OCI-LY7 (cell line): ENCODE data around the gene TMEM140. TPM values are rescaled to one million over a fixed set of nuclear protein-coding genes. Genes with fewer than 3 reads are reported as not detected.
"Not testable (repeated sequence)": the region's sequence is repeated elsewhere in the genome, so short reads cannot be mapped to it uniquely, and the experiment has no call there.

Experiments
- BruUV-seq: library from RNA; stranded (reverse); fragments of 400-500 nt; replicated peaks from 2 replicates; lab custom pipeline; 2021; lab: Mats Ljungman, UMichigan
- CTCF ChIA-PET: fragments of 300-600 bp; sonication (Branson Sonifier 250); formaldehyde crosslinking; loops from one replicate; lab custom pipeline; 2022; ENCODE audit warnings: antibody characterized with exemption; ENCODE audit not compliant: unreplicated experiment; lab: Charles Lee
- POLR2A ChIA-PET: fragments of 300-600 bp; sonication (Branson Sonifier 250); formaldehyde crosslinking; loops from one replicate; lab custom pipeline; 2022; ENCODE audit warnings: antibody characterized with exemption; lab: Charles Lee
- DNase-seq: peaks from one replicate; pipeline ENCODE4 v3.0.0-alpha.2; 2015; ENCODE audit warnings: low spot score
- H2AFZ ChIP-seq: fragments of 200-600 bp; sonication (generic), shearing (Covaris generic); 2 replicates; pipeline ENCODE4 v1.6.1; 2014; ENCODE audit warnings: mild to moderate bottlenecking, antibody characterized with exemption, low read length, moderate library complexity
- H3K27ac ChIP-seq: fragments of 200-600 bp; sonication (generic); 2 replicates; pipeline ENCODE4 v1.5.1; 2014; ENCODE audit warnings: mixed run types, low read depth, mild to moderate bottlenecking, moderate library complexity, low read length, inconsistent platforms; ENCODE audit not compliant: poor library complexity, severe bottlenecking
- H3K36me3 ChIP-seq: fragments of 200-600 bp; sonication (generic); 2 replicates; pipeline ENCODE4 v1.6.1; 2014; ENCODE audit warnings: mild to moderate bottlenecking, antibody characterized with exemption, low read length, moderate library complexity, mixed read lengths; ENCODE audit not compliant: insufficient read depth
- H3K4me1 ChIP-seq: fragments of 200-600 bp; sonication (generic); 2 replicates; pipeline ENCODE4 v1.5.1; 2014; ENCODE audit warnings: mild to moderate bottlenecking, low read length; ENCODE audit not compliant: insufficient read depth, poor library complexity, severe bottlenecking
- H3K4me2 ChIP-seq: fragments of 200-600 bp; sonication (generic); 2 replicates; pipeline ENCODE4 v1.6.1; 2014; ENCODE audit warnings: mild to moderate bottlenecking, low read length
- H3K4me3 ChIP-seq: fragments of 200-600 bp; sonication (generic); 2 replicates; pipeline ENCODE4 v1.5.1; 2014; ENCODE audit warnings: mild to moderate bottlenecking, low read depth, low read length; ENCODE audit not compliant: poor library complexity, severe bottlenecking
- H3K79me2 ChIP-seq: fragments of 200-600 bp; sonication (generic); 2 replicates; pipeline ENCODE4 v1.6.1; 2016; ENCODE audit warnings: low read depth, mild to moderate bottlenecking, low read length, moderate library complexity, mixed read lengths; ENCODE audit not compliant: insufficient read depth
- H3K9me2 ChIP-seq: fragments of 200-600 bp; sonication (generic); 2 replicates; pipeline ENCODE4 v1.6.1; 2016; ENCODE audit warnings: mild to moderate bottlenecking, low read length, mixed read lengths; ENCODE audit not compliant: insufficient read depth
- H3K9me3 ChIP-seq: fragments of 200-600 bp; sonication (generic); 2 replicates; pipeline ENCODE4 v1.6.1; 2014; ENCODE audit warnings: mild to moderate bottlenecking, mixed run types, low read length, mixed read lengths
- H4K20me1 ChIP-seq: fragments of 200-600 bp; sonication (generic); 2 replicates; pipeline ENCODE4 v1.6.1; 2014; ENCODE audit warnings: mild to moderate bottlenecking, antibody characterized with exemption, low read length, moderate library complexity, mixed read lengths; ENCODE audit not compliant: insufficient read depth
- EZH2phosphoT487 ChIP-seq: fragments of 200-600 bp; sonication (generic); IDR thresholded peaks from 2 replicates; pipeline ENCODE4 v1.6.1; 2018; ENCODE audit warnings: low read depth, borderline replicate concordance, mild to moderate bottlenecking, mixed run types, antibody characterized with exemption, low read length, moderate library complexity, mixed read lengths
- intact Hi-C: fragments of 100-400 bp; cut with micrococcal nuclease; formaldehyde crosslinking; loops from one replicate; pipeline ENCODE4 v1.10.0; 2022; ENCODE audit not compliant: unreplicated experiment
- total RNA-seq, 2 experiments: library from RNA; depleted of rRNA in 1 of 2; stranded (reverse); fragments of >200 nt in 1 of 2; shearing (Covaris generic) in 1 of 2; gene quantifications; 2 replicates each; pipeline ENCODE4 v1.2.3, GENCODE V29; 2014 to 2022
- TF ChIP-seq, protein P1 (sequence below): fragments of 200-600 bp; sonication (generic); conservative IDR thresholded peaks from 2 replicates; pipeline ENCODE4 v1.5.1; 2014; ENCODE audit warnings: mild to moderate bottlenecking, antibody characterized with exemption, low read length, moderate library complexity, mixed read lengths

The TMEM140 gene
- total RNA-seq, 2 experiments from 2014 or later, result 0.41 to 1.6 TPM

DNA sequence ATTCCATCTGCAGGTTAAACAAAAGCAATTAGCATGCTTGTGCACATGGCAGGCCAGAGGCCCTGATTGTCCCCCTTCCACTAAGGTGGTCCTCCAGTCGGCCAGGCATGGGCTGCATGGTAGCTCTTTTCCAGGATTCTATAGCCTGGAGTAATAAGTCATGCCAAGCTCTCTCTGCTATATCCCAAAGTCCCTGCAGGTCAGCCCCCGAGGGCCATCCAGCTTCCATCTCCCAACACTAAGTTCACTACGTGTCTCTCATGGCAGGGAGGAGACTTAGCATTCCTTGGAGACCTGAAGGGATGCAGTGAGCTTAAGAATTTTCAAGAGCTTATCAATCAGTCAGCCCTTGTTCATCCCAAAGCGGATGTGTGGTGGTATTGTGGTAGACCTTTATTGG lies 26.0 kb downstream of the TMEM140 start:
- CTCF ChIA-PET, H3K9me2 ChIP-seq, H3K9me3 ChIP-seq, H3K79me2 ChIP-seq, H3K4me2 ChIP-seq, H2AFZ ChIP-seq, H3K4me3 ChIP-seq, H3K27ac ChIP-seq, H3K36me3 ChIP-seq, H4K20me1 ChIP-seq, BruUV-seq, DNase-seq: not testable (repeated sequence)
- POLR2A ChIA-PET, result interaction anchor here (1.1 to 1.6 kb wide), 4 partner anchors 10 to 528 kb away, joined by 3 to 5 read pairs (median 4); no protein-coding TSS in a partner anchor
- intact Hi-C loops, result loop anchor here (5.0 to 10.0 kb wide), 2 partner anchors 409 to 808 kb away; no protein-coding TSS in a partner anchor
- peaks cover 25% of the 10 kb centered on the region for H3K4me1 ChIP-seq

DNA sequence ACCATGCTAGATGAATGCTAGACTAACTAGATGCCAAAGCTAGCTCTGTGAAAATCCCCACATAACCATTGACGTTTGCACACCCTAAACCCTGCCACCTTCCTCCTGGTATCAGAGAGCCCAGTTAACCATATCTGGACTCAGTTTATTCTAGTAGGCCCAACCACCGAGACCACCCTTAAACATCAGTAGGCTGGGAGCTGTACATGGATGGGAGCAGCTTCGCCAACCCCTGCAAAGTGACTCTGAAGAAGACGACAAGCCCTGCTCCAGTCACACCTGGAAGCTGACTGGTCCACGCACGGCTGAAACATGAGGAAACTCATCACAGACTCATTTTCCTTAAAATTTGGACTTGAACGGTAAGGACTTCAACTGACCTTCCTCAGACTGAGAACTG lies 27.1 kb downstream of the TMEM140 start:
- ChIA-PET CTCF (no interaction called here), POLR2A (interaction anchor here (0.6 kb wide), 1 partner anchor 238 kb away, joined by 4 read pairs; no protein-coding TSS in a partner anchor)
- H3K4me3 ChIP-seq, result no peak overlapping the region
- TF ChIP-seq, protein P1, sequence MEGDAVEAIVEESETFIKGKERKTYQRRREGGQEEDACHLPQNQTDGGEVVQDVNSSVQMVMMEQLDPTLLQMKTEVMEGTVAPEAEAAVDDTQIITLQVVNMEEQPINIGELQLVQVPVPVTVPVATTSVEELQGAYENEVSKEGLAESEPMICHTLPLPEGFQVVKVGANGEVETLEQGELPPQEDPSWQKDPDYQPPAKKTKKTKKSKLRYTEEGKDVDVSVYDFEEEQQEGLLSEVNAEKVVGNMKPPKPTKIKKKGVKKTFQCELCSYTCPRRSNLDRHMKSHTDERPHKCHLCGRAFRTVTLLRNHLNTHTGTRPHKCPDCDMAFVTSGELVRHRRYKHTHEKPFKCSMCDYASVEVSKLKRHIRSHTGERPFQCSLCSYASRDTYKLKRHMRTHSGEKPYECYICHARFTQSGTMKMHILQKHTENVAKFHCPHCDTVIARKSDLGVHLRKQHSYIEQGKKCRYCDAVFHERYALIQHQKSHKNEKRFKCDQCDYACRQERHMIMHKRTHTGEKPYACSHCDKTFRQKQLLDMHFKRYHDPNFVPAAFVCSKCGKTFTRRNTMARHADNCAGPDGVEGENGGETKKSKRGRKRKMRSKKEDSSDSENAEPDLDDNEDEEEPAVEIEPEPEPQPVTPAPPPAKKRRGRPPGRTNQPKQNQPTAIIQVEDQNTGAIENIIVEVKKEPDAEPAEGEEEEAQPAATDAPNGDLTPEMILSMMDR, result no peak
- TF ChIP-seq EZH2phosphoT487, result no peak
- 0 out of 2 replicates have a peak, but pooled peaks cover 2% of the 10 kb centered on the region for H3K9me3 ChIP-seq
- no peak for DNase-seq
- no peaks in the 10 kb centered on the region for H3K36me3 ChIP-seq
- peaks cover 19% of the 10 kb centered on the region for H3K4me1 ChIP-seq
- H2AFZ ChIP-seq, result no peak overlapping the region
- intact Hi-C loops, result loop anchor here (5.0 to 10.0 kb wide), 2 partner anchors 410 to 807 kb away; no protein-coding TSS in a partner anchor
- no peak overlapping the region for H3K27ac ChIP-seq
- H3K79me2 ChIP-seq, result no peaks in the 10 kb centered on the region
- no peaks in the 10 kb centered on the region for H3K9me2 ChIP-seq
- H3K4me2 ChIP-seq, result no peak overlapping the region
- no TSS peak for BruUV-seq
- H4K20me1 ChIP-seq, result no peaks in the 10 kb centered on the region

DNA sequence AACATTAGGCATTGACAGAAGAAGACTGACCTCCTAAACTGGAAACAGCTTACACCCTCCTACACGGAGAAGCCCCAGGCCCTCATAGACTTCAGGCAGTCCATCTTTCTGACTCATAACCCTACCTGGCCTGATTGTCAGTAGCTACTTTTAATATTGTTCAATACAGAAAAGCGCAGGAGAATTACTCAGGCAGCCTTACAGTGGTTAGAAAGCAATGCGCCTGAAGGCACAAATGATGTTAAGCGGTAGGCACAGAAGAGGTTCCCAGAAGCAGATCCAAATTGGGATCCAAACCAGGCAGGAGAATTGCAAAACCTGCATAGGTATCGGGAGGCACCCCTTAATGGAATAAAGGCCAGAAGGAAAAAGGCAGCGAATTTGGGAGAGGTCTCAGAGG lies 28.1 kb downstream of the TMEM140 start:
- intact Hi-C loops, result loop anchor here (10.0 kb wide), 1 partner anchor 411 kb away; no protein-coding TSS in a partner anchor
- no TSS peak for BruUV-seq
- DNase-seq, result no peak
- no peaks in the 10 kb centered on the region for H4K20me1 ChIP-seq
- CTCF ChIA-PET, result no interaction called here
- H3K27ac ChIP-seq, result no peak overlapping the region
- H2AFZ ChIP-seq, result no peak overlapping the region
- POLR2A ChIA-PET, result interaction anchor here (0.5 kb wide), 1 partner anchor 1143 kb away, joined by 4 read pairs; no protein-coding TSS in a partner anchor
- H3K79me2 ChIP-seq, result no peaks in the 10 kb centered on the region
- no peak overlapping the region for H3K4me3 ChIP-seq
- no peaks in the 10 kb centered on the region; the same call in 1 of the 2 replicates for H3K36me3 ChIP-seq
- TF ChIP-seq EZH2phosphoT487, result no peak
- TF ChIP-seq, protein P1, result no peak
- H3K9me3 ChIP-seq, result peaks cover 12% of the 10 kb centered on the region
- no peak overlapping the region for H3K4me2 ChIP-seq
- peaks cover 19% of the 10 kb centered on the region for H3K4me1 ChIP-seq
- H3K9me2 ChIP-seq, result no peaks in the 10 kb centered on the region
